HG03280 (cell line): ENCODE results near the gene EXOC3L1.

Source experiments
- ATAC-seq: cut with Tn5 transposase; IDR thresholded peaks from one replicate; pipeline ENCODE4 v1.9.1; 2021; ENCODE audit warnings: mild to moderate bottlenecking, moderate library complexity; ENCODE audit not compliant: unreplicated experiment

Gene EXOC3L1

DNA sequence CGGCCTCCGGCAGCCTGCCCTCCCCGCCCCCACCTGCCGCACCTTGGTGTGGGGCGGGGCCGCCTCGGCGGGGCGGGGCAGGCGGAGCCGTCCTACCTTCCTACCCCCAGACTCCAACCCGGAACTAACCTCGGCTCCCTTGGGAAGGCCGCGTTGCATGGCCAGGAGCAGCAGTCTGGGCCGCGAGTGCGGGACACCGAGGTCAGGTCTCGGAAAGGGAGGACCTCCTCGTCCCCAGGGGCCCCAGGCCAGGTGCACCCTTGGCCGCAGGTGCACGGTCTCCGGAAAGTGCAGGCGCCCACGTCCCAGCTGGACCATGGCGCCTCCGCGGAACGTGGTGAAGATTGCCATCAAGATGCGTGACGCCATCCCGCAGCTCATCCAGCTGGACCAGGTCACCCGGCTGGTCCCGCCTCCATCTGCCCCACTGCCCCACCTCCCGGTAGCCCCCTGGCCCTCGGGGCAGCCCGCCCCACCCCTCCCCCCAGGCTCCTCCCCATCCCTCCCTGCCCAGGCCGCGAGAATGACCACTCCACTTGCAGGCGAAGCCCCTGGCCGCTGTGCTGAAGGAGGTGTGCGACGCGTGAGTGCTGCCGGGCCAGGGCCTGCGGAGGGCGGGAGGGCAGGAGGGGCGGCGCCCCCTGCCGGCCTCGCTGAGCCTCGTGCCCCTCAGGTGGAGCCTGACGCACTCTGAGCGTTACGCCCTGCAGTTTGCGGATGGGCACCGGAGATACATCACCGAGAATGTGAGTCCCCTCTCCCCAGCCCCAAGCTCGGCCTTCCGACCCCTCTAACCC, 9.3 kb upstream of the EXOC3L1 start, which contains the start of gene ELMO3:
Gene ELMO3, plus strand, starts transcription at position 121 of the 797 bp plus-strand sequence. Its CDS starts 196 bp downstream, at position 317.
- ATAC-seq = no peak

DNA sequence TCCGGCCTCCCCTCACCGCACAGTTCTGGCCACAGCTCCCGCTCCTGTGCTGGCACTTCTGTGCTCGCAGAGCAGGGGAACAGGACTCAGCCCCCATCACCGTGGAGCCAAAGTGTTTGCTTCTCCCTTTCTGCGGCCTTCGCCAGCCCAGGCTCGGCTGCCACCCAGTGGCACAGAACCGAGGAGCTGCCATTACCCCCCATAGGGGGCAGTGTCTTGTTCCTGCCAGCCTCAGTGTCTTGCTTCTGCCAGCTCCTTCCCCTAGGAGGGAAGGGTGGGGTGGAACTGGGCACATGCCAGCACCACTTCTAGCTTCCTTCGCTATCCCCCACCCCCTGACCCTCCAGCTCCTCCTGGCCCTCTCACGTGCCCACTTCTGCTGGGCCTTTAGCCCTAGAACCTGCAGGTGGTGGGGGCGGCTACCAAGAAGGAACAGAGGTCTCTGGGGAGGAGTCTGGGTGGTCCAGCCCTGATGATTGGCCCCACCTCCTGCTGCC, 8.3 kb upstream of the EXOC3L1 start:
- no peak for ATAC-seq

DNA sequence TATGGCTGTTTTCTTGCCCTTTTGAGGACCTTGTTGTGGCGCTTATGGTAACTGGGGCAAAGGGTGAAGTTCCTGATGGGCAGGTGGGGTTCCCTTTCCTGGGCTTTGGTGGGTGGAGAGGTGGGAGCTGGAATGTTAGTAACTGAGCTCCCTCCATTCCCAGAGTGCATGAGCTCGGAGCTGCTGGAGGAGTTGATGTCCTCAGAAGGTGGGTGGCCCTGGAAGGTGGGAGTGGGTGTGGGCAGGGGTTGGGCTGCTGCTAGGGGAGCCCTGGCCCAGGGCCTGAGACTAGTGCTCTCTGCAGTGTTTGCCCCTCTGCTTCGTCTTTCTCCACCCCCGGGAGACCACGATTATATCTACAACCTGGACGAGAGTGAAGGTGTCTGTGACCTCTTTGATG, 7.8 kb upstream of the EXOC3L1 start:
- no peak for ATAC-seq

DNA sequence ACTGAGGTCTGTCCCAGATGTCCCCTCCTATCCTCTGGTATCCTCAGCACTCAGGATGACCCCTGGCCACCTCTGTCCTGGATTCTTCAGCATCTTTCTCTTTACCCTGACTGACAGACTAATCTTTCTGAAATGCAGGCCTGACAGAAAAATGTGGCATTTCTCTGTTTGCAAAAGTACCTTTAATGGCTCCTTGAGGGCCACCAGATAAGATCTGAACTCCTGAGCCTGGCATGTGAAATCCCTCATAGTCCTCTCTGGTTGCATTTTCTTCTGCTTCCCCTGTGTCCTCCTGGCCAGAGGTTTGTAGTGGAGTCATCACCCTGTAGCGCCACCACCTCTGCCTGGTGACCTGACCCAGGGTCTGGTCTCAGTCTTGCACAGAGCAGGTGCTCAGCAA, 6.9 kb upstream of the EXOC3L1 start:
- ATAC-seq = no peak

DNA sequence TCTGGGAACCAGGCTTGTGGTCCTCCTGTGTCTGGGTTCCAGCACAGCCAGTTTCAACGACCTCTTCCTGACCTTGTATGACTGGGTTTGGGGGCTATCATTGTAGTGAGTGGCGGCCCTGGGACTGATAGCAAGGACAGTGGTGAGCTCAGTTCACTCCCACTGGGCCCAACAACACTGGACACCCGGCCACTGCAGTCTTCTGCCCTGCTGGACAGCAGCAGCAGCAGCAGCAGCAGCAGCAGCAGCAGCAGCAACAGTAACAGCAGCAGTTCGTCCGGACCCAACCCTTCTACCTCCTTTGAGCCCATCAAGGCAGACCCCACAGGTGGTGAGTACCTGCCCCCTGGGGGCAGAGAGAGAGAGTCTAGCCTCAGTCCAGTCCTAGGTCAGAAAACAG, 5.7 kb upstream of the EXOC3L1 start:
- no peak for ATAC-seq

DNA sequence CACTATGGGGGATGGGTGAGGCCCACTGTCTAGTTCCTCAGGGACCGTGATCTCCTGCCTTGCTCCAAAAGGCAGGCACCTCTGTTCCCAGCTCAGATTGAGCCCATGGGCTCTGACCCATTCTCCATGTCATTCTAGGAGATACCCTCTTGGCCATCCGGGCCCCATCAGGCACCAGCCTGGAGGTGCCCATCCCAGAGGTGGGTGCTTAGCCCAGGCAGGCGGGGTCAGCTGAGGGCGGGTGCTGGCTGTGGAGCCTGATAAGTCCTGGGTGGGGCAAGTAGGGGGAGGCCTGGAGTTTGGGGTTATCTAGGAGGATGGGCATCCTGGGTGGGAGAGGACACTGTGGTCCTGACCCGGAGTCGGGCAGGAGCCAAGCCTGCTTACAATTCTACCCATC, 4.3 kb upstream of the EXOC3L1 start:
- ATAC-seq = no peak

DNA sequence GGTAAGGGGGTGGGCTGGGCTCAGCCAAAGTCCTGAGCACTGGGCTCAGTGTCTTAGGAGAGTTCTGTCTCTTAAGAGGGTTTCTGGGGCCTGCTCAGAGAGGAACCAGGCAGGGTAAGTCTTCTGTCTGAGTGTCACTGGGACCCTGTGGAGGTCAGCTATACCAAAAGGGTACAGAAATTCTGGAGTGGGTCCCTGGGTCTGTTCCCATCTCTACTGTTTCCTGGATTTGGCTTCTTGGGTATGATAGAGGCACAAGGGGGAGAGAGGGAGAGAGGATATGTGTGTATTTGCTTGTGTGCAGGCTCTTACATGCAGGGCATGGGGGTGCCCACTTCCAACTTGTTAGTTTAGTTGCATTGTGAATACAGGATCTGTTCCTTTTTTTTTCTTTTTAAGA, 3.6 kb upstream of the EXOC3L1 start:
- no peak for ATAC-seq

DNA sequence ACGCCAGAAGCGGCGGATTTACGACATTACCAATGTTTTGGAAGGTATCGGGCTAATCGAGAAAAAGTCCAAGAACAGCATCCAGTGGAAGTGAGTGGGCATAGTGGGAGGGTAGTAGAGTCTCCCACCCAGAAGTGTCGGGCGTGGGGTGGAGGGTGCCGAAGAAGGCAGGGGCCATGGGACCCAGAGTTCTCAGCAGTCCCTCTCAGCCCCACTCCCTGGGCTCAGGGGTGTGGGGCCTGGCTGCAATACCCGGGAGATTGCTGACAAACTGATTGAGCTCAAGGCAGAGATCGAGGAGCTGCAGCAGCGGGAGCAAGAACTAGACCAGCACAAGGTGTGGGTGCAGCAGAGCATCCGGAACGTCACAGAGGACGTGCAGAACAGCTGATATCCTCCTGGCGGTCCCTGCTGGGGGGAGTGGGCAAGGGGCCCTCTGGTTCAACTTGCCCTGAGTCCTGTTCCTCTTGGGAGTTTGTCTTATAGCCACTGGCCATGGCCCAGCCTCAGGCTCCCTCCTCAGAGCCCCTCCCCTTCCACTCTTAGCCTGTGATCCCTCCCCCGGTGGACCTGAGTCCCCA, 2.9 kb upstream of the EXOC3L1 start:
- no peak for ATAC-seq

DNA sequence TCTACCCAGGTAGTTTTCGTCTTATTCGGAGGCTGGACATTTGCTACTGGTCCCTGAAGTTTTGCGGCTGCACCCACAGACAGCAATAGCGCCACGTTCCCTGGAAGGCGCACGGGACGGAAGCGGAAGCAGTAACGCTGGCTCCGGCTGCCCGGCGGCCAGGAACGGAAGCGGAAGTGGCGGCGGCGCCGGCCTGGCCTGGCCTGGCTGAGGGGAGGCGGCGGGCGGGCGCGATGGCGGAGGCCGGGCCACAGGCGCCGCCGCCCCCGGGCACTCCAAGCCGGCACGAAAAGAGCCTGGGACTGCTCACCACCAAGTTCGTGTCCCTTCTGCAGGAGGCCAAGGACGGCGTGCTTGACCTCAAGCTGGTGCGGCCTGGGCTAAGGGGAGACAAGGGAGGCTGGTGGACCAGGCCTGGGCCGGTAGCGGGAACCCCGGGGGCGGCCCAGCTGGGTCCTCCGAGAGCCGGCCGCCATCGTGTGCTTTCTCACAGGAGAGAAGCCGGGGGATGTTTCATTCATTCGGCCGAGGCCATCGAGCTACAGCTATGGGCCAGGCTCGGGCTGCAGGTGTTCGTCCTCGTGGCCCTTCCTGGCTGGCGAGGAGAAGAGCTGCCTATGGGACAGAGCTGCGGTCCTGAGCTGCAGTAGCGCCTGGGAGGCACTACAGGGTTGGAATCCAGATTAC, 2.2 kb upstream of the EXOC3L1 start, which contains the start of gene E2F4:
Gene E2F4, plus strand, starts transcription at position 161 of the 687 bp plus-strand sequence. Its CDS starts 73 bp downstream, at position 234.
- ATAC-seq = peak; percentile 94

DNA sequence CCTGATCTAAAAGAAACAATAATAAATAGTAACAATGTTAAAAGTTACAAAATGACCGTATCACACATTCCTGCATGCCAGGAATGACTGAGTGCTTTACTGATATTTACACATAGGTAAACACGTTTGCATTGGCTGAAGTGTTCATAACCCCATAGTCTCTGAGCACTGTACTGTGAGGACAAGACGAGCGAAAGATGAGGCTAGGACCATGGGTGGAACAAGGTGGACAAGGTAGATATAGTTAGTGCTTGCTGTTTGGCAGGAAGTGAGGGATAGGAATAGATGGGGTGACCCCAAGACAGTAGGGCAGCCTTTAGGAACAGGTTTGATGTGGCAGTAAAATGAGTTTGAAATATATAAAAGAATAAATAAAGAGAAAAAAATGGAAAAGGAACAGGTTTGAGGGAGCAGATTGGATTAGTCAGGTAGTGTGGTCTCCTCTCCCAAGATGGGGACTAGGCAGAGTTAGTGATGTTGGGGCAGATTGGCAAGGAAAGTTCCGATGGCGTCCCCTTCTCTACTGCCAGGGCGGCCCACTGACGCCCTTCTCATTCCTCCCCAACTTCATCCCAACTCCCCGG, 1.6 kb upstream of the EXOC3L1 start:
- no peak for ATAC-seq

DNA sequence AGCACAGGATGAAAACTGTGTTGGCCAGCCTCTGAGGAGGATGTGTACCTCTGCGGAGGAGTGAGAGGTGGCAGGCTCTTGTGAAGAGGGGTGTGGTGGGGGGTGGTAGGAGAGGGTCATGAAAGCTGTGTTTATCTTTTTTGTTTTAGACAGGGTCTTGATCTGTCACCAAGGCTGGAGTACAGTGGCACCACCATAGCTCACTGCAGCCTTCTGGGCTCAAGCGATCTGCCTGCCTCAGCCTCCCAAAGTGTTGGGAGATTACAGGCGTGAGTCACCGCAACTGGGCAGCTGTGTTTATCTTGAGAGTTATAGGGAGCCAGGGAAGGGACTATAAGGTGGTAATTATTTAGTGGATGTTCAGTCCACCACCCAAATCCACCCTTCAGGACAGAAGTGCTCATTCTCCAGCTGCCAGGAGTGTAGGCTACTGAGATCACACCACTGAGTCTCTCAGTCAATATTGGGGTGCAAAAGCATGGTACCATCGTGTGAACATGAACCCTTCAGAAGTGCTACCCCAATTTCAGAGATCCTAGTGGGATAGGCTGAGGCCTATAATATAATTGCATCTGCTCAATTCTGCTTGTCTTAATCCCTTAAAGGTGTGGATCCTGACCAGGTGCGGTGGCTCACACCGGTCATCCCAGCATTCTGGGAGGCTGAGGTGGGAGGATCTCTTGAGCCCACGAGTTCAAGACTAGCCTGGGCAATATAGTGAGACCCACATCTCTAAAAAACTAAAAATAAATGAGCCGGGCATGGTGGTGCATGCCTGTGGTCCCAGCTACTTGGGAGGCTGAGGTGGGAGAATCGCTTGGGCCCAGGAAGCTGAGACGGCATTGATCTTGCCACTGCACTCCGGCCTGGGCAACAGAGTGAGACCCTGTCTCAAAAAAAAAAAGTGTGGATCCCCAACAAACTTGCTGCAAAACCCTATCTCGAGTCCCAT, 788 bp upstream of the EXOC3L1 start:
- no peak for ATAC-seq

DNA sequence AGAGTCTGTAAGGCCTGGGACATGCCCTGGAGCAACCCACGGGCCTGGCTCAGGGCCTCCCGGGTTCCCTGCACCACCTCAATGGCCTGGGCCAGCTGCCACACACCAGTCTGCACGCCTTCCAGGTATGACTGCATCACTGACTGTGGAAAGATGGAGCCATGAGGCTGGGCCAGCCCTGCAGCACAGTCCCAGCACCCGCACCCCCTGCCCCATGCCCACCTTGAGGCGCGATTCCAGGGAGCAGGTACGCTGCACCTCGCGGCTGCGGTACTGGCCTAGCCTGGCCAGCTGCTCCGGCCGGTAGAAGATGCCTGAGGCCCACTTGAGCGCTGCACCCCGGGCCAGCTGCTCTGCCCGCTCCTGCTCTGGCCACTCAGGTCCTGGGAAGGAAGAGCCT, 1.1 kb downstream of the EXOC3L1 start:
- ATAC-seq = no peak

DNA sequence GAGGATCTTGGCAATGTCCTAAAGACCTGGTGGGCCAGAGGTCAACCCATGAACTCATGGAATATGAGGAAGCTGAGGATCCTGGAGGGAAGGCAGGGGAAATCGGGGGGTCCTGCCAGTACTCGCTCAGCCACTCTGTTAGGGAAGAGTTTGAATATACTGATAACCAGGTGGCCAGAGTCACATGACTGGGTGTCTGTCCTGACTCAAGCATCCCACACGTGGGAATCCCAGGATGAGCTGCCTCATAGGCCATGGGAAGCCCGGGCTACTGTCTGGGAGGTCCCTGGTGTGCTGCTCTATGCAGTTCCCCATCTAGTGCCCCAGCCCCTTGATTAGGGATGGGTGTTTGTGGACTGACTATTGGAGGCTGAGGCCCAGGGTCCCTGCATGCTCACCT, 1.6 kb downstream of the EXOC3L1 start:
- no peak for ATAC-seq

DNA sequence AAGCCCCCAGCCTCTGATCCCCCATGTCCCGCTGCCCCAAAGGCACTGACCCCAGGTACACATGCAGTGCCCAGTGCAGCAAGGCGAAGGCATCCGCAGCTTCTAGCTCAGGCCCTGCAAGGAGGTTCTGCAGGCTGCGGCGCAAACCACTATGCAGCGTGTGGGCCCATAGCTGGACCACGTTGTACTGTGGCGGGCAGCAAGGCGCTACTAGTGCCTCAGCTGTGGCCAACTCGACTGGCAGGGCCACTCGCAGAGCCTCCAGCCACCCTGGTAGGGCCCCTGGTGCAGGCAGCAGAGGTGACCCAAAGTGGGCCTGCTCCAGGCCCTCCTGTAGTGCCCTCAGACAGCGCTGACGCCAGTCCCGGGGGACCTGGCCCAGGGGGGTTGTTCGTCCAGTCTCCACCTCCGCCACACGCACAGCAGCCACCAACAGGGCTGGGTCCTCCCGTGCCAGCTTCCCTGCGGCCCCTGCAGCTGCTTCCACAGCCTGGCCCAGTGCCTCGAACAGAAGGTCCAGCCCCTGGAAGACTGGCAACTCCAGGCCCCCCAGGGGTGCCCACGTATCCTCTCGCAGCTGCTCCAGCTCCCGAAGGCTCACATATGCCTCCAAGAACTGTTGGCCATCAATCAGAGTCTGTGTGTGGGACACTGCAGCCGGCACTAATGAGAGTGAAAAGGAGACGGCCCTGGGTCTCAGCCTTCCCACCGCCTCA, 2.6 kb downstream of the EXOC3L1 start:
- no peak for ATAC-seq

DNA sequence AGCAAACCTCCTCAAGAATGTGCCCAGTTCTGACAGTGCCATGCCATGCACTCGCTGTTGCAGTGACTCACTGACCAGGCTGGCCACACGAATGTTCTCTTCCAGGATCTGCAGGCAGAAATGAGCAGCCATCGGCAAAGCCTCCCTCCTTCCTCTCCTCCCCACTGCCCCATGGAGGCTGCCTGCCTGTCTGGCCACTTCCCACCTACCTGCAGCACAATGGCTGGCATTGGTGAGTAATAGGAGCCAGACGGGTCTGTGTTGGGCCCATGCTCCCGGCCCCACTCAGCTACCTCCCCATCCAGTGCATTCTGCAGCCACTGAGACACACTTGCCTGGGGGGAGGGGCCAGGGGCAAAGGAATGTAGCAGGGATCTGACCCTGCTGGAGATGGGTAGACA, 3.4 kb downstream of the EXOC3L1 start:
- ATAC-seq = no peak

DNA sequence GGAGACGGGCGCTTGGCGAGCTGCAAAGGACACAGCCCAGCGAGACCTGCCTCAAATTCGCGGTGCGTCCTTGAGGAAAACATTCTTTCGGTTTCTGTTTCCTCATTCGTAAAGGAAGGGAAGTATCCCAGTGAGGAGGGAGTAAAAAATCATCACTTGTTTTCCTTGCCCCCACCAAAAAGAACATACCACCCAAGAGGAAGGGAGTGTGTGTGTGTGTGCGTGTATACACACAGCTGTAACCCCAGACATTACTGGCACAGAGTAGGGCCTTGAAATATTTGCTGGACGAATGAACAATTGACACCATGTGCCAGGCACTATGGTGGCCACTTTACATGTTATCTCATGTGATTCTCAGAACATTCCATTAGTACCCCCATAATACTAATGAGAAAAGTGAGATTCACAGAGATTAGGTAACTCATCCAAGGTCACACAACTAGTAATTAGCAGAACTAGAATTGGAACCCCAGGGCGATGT, 4.2 kb downstream of the EXOC3L1 start:
- no peak for ATAC-seq

DNA sequence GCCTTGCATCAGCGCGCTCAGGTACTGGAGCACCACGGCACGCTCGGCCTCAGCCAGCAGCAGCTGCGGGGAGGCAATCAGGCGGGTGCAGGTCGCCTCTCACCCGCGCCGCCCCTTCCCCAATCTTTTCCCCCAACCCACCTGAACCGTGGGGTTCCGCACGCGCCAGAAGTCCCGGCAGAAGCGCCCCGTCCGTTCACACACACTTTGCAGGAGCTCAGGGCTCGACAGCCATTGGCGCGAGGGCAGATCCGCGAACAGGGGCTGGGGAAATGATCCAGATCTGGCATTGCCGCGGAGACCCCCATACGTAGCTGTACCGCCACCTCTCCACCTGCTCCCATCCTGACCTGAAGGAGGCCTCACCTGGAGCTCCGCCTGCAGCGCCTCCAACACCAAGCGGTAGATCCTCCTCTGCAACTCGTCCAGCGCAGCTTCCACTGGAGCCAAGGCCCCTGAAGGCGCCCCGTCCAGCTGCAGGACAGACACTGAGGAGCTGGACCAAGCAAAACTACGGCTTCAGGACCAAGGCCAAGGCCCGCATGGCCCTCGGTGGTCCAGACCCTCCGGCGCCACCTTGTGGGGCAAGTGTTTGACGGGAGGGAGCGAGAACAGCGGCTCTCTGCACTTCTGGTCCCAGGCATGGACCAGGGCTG, 4.8 kb downstream of the EXOC3L1 start:
- no peak for ATAC-seq

DNA sequence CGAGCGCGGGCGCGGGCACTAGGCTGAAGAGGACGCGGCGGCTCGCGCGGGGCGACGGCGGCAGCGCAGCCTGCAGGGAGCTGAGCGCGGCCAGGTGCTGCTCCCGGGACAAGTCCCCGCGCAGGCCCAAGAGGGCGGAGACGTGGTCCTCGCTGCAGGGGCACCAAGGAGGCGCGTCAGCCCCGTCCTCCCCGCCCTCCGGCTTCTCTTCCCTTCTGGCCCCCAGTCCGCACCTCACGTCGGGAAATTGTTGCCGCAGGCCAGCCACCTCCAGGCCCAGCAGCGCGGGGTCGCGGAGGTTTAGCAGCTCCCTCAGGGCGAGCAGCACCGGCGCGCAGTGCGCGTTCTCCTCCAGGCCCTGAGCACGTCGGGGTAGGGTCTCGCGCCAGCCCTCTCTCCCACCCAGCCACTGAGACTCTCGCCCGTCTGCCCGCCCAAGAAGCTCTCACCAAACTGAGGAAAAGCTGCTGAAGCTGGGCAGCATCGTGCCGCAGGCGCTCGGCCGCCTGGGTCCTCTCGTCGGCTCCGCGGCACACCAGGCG, 5.4 kb downstream of the EXOC3L1 start:
- peak; percentile 2 for ATAC-seq
